GM19193 (cell line): Measurements from ENCODE around the gene ARCN1.

Experiments used
- POLR2A ChIP-seq: IDR thresholded peaks from 4 replicates; pipeline ENCODE4 v1.6.1; 2011; ENCODE audit not compliant: insufficient read depth, insufficient read length; ENCODE audit errors: extremely low read depth

Gene ARCN1

GRCh38 chr11:118651820-118652219, 79.6 kb downstream of the ARCN1 start:
- TF ChIP-seq POLR2A: no peak
